Hepatocyte (in vitro differentiated cells): ENCODE measurements around the gene YPEL4. TPM values are rescaled to one million over a fixed set of nuclear protein-coding genes. Genes with fewer than 3 reads are reported as not detected.

Source experiments
- DNase-seq: peaks from one replicate; pipeline ENCODE4 v3.0.0-alpha.2; 2016; ENCODE audit warnings: low spot score
- H2AFZ ChIP-seq: fragments of 200-600 bp; sonication (generic); 2 replicates; pipeline ENCODE4 v1.6.0; 2016; ENCODE audit warnings: antibody characterized with exemption, mild to moderate bottlenecking
- H3K27ac ChIP-seq: fragments of 200-600 bp; sonication (generic); 2 replicates; pipeline ENCODE4 v1.5.1; 2016; ENCODE audit warnings: mild to moderate bottlenecking
- H3K27me3 ChIP-seq: fragments of 200-600 bp; sonication (generic); 2 replicates; pipeline ENCODE4 v1.6.1; 2016
- H3K36me3 ChIP-seq: fragments of 200-600 bp; sonication (generic); replicated peaks from 2 replicates; pipeline ENCODE4 v1.5.1; 2016; ENCODE audit warnings: low read depth; ENCODE audit not compliant: insufficient read depth
- H3K4me1 ChIP-seq: fragments of 200-600 bp; sonication (generic); 2 replicates; pipeline ENCODE4 v1.5.1; 2016; ENCODE audit warnings: mild to moderate bottlenecking, moderate library complexity; ENCODE audit not compliant: insufficient read depth
- H3K4me2 ChIP-seq: fragments of 200-600 bp; sonication (generic); 2 replicates; pipeline ENCODE4 v1.6.0; 2016
- H3K4me3 ChIP-seq: fragments of 200-600 bp; sonication (generic); 2 replicates; pipeline ENCODE4 v1.5.1; 2016; ENCODE audit warnings: mild to moderate bottlenecking
- H3K79me2 ChIP-seq: fragments of 200-600 bp; sonication (generic); 2 replicates; pipeline ENCODE4 v1.6.0; 2017; ENCODE audit warnings: mild to moderate bottlenecking
- H3K9me2 ChIP-seq: fragments of 200-600 bp; sonication (generic); replicated peaks from 2 replicates; pipeline ENCODE4 v1.6.0; 2017; ENCODE audit warnings: mild to moderate bottlenecking; ENCODE audit not compliant: insufficient read depth
- H3K9me3 ChIP-seq: fragments of 200-600 bp; sonication (generic); 2 replicates; pipeline ENCODE4 v1.5.1; 2016; ENCODE audit warnings: low read depth, mild to moderate bottlenecking
- H4K20me1 ChIP-seq: fragments of 200-600 bp; sonication (generic); 2 replicates; pipeline ENCODE4 v1.6.0; 2016; ENCODE audit warnings: mild to moderate bottlenecking; ENCODE audit not compliant: insufficient read depth, poor library complexity, severe bottlenecking
- EZH2 ChIP-seq: fragments of 200-600 bp; sonication (generic); IDR thresholded peaks from 2 replicates; pipeline ENCODE4 v1.6.1; 2016; ENCODE audit warnings: antibody characterized with exemption, mild to moderate bottlenecking, borderline replicate concordance
- EZH2phosphoT487 ChIP-seq: fragments of 200-600 bp; sonication (generic); IDR thresholded peaks from one replicate; pipeline ENCODE4 v1.6.1; 2018; ENCODE audit warnings: antibody characterized with exemption, mild to moderate bottlenecking, low read depth, moderate library complexity; ENCODE audit not compliant: unreplicated experiment, severe bottlenecking
- WGBS: methylation state at CpG from one replicate; pipeline ENCODE4 v1.1.6; 2016; ENCODE audit warnings: low lambda C conversion rate; ENCODE audit errors: missing lambda C conversion rate; 5-methylcytosine and 5-hydroxymethylcytosine counted together
- polyA plus RNA-seq: library from polyadenylated mRNA; unstranded; fragments of >200 nt; fragmentation: Nextera tagmentation; extraction: Ambion mirVana; gene quantifications from 2 replicates; pipeline ENCODE4 v1.2.1, GENCODE V29; 2016
- total RNA-seq: library from RNA; depleted of rRNA; stranded (reverse); fragments of >200 nt; gene quantifications from 2 replicates; pipeline ENCODE4 v1.2.3, GENCODE V29; 2014
- TF ChIP-seq, protein P1 (sequence below): fragments of 200-600 bp; sonication (generic); IDR thresholded peaks from 2 replicates; pipeline ENCODE4 v1.5.1; 2016; ENCODE audit warnings: antibody characterized with exemption, mild to moderate bottlenecking; ENCODE audit not compliant: poor library complexity

Gene YPEL4
- total and polyA plus RNA-seq, 2 experiments from 2014 or later = 0.90 to 3.9 TPM

DNA sequence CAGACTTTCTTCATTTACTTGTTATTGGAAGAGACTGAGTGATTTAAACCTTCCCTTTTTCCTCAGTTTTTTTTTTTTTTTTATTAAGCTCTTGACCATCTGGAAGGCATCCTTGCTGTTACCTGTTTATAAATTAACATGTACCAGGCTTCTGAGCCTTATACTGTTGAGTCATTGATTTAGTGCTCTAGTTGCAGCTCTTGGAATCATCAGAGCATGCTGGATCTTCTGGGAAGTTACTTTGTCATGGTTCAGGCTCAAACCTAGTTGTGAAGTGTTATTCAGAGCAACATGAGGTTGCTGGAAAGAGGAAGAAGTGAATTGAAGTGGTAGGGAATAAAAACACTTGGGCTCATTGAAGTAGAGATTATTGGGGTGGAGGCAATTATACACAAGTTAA is 24.5 kb upstream of the YPEL4 start:
- peaks cover 7% of the 10 kb centered on the region for H3K4me1 ChIP-seq
- H3K4me3 ChIP-seq = no peak overlapping the region
- no peak overlapping the region for H3K27ac ChIP-seq
- no peak for DNase-seq
- H2AFZ ChIP-seq = no peak overlapping the region
- H4K20me1 ChIP-seq = peaks cover 26% of the 10 kb centered on the region
- no peak overlapping the region for H3K4me2 ChIP-seq
- H3K27me3 ChIP-seq = no peaks in the 10 kb centered on the region
- no peaks in the 10 kb centered on the region for H3K36me3 ChIP-seq
- H3K79me2 ChIP-seq = peaks cover 95% of the 10 kb centered on the region
- H3K9me2 ChIP-seq = no peaks in the 10 kb centered on the region
- no peaks in the 10 kb centered on the region for H3K9me3 ChIP-seq
- TF ChIP-seq EZH2 (no peak), EZH2phosphoT487 (no peak)
- TF ChIP-seq, protein P1, sequence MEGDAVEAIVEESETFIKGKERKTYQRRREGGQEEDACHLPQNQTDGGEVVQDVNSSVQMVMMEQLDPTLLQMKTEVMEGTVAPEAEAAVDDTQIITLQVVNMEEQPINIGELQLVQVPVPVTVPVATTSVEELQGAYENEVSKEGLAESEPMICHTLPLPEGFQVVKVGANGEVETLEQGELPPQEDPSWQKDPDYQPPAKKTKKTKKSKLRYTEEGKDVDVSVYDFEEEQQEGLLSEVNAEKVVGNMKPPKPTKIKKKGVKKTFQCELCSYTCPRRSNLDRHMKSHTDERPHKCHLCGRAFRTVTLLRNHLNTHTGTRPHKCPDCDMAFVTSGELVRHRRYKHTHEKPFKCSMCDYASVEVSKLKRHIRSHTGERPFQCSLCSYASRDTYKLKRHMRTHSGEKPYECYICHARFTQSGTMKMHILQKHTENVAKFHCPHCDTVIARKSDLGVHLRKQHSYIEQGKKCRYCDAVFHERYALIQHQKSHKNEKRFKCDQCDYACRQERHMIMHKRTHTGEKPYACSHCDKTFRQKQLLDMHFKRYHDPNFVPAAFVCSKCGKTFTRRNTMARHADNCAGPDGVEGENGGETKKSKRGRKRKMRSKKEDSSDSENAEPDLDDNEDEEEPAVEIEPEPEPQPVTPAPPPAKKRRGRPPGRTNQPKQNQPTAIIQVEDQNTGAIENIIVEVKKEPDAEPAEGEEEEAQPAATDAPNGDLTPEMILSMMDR = no peak

DNA sequence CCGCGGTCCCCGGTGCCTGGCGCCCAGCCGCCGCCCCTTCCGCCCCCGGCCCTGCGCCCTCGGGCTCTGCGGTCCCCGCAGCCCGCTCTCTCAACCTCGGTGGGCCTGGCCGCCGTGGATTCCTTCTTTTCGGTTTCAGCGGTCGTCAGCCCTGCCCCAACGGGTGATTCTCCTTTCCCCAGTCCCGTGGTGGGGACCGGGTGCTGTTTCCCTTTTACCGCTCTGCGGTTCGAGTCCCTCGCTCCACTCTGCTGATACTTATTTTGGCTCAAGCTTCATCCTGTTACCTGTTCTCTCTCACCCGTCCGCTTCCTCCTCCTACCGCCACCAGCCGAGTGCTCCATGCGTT is 18.7 kb upstream of the YPEL4 start:
- Histone ChIP-seq H3K9me3 (no peaks in the 10 kb centered on the region), H3K9me2 (no peaks in the 10 kb centered on the region), H4K20me1 (peaks cover 12% of the 10 kb centered on the region), H3K36me3 (no peaks in the 10 kb centered on the region), H2AFZ (peak overlapping the region; percentile 70), H3K79me2 (peaks cover 48% of the 10 kb centered on the region), H3K27ac (peak overlapping the region; percentile 97), H3K27me3 (no peaks in the 10 kb centered on the region), H3K4me3 (peak overlapping the region; percentile 94), H3K4me1 (peaks cover 9% of the 10 kb centered on the region), H3K4me2 (peak overlapping the region; percentile 79)
- no peak for TF ChIP-seq EZH2phosphoT487
- TF ChIP-seq EZH2 = no peak
- TF ChIP-seq, protein P1 = no peak
- no peak for DNase-seq
- 2% methylated on average over 18 of the region's 31 CpGs for WGBS

DNA sequence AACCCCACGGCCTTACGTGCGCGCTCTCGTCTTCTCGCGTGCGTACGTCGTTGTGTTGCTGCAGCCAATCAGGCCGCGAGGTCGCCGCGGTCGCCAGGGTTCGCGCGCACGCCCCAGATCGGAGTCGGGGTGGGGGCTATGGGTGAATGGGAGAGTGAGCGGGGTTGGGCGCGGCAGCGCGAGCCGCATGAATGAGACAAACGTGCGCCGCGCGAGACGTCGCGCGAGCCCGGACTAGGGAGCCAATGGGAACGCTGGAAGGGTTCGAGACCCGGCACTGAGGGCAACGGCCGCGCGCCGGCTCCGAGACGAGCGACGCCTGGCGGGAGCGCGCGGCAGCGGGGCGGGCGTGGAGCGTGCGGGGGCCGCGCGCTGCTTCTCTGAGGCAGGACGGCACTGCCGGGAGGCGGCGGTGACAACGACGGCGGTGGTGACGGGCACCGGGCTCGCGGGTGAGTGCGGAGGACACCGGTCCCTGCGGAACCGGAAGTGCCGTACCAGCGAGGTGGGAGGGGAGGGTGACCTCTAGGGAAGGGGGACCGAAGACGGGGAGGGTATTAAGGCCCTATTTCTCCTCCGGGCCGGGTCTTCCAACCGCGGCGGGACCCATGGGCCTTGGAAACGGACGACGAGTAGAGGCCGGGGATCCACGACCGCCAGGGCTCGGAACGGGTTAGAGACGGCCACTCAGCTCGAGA is 18.2 kb upstream of the YPEL4 start, which contains the start of gene ZDHHC5:
Gene ZDHHC5 (plus strand): TSS at position 379 of the 698 bp plus-strand sequence. CDS start 4,977 bp downstream, outside the sequence.
- Histone ChIP-seq H4K20me1 (peaks cover 10% of the 10 kb centered on the region), H3K36me3 (no peaks in the 10 kb centered on the region), H3K27ac (peak within 1 kb of the TSS; percentile 97), H3K4me2 (peak within 1 kb of the TSS; percentile 80), H3K9me3 (no peaks in the 10 kb centered on the region), H3K9me2 (no peaks in the 10 kb centered on the region), H2AFZ (peak within 1 kb of the TSS; percentile 70), H3K79me2 (peaks cover 43% of the 10 kb centered on the region), H3K4me3 (peak within 1 kb of the TSS; percentile 94), H3K27me3 (no peaks in the 10 kb centered on the region), H3K4me1 (peaks cover 9% of the 10 kb centered on the region)
- peak; percentile 99 for DNase-seq
- TF ChIP-seq EZH2 = no peak
- TF ChIP-seq, protein P1 = peak; percentile 37
- under 1% methylated on average over 72 of the region's 96 CpGs for WGBS
